Measurements from ENCODE around the gene ACSM4.
"Not testable (repeated sequence)": the region's sequence is repeated elsewhere in the genome, so short reads cannot be mapped to it uniquely, and the experiment has no call there.

The ACSM4 gene, protein sequence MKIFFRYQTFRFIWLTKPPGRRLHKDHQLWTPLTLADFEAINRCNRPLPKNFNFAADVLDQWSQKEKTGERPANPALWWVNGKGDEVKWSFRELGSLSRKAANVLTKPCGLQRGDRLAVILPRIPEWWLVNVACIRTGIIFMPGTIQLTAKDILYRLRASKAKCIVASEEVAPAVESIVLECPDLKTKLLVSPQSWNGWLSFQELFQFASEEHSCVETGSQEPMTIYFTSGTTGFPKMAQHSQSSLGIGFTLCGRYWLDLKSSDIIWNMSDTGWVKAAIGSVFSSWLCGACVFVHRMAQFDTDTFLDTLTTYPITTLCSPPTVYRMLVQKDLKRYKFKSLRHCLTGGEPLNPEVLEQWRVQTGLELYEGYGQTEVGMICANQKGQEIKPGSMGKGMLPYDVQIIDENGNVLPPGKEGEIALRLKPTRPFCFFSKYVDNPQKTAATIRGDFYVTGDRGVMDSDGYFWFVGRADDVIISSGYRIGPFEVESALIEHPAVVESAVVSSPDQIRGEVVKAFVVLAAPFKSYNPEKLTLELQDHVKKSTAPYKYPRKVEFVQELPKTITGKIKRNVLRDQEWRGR

DNA sequence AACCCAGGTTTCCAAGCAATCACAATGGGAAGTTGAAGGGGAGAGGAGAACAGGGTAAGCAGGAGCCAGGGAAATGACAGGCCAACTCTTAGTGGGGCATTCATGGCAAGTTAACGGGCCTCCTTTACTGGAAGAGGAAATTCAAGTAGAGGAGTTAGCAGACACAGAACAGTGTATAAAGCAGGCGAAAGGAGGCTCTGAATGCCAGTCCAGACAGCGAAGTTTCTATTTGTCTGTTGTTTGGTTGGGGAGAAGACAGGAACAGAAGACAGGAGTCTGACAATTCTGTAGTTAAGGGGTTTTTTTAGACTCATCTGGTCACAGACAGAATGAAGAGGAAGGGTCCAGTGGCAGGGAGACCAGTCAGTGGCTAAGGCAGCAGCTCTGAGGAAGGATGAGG lies at the start of gene ACSM4:
Gene ACSM4, plus strand, starts transcription at position 301 of the 400 bp plus-strand sequence. CDS start 260 bp downstream, outside the sequence.
- DNase-seq, result no peak

DNA sequence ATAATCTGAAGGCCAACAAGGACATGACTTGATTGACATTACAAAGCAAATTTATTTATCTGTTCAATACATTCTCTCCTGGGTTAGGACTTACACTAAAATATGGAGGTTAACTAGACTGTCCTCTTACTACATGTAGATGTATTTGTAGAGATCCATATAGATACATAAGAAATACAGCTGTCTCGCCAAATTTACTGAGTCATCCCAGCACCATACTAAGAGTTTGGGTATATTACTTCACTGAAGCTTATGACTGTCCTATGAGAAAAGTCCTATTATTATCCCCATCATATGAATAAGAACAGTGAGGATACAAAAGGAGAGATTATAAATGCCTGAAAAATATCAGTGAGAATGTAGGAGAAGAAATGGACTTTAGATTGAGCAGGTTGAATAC lies 44.8 kb upstream of the ACSM4 start:
- DNase-seq, result no peak

DNA sequence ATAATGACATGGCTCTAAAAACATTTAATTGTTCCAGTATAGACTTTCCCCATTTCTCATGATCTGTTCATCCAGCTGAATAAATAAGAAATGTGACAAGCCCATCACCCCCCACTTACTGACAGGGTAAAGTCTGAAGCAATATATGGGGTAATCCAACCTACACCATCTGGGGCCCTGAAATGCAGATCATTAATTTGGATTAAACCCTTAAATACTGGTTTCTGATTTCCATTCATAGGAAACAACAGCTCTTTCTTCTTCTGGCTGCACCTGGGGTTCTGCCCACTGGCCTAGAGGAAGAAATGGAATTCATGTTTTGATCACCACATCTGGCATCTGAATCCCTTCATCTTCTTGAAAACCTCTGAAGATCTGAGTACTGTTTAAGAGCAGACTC lies 39.3 kb upstream of the ACSM4 start:
- DNase-seq, result no peak

DNA sequence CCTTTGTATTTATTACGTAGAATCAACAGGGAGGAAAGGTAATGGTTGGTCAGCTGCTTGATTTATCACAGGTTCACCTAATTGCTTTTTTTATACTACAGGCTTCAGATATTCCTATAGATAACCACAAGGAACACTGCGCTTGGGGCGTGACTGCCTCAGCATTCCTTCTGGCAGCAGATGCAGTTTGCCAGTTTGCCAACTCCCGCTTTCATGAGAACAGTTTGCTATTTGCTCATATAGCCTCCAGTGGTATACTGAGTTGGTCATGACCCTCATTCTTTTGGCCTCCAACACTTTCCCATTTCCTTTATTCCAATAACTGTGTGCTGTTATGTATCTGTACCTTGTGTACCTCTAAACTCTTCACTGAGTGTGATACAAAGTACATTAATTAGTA lies 38.6 kb upstream of the ACSM4 start:
- DNase-seq, result no peak

DNA sequence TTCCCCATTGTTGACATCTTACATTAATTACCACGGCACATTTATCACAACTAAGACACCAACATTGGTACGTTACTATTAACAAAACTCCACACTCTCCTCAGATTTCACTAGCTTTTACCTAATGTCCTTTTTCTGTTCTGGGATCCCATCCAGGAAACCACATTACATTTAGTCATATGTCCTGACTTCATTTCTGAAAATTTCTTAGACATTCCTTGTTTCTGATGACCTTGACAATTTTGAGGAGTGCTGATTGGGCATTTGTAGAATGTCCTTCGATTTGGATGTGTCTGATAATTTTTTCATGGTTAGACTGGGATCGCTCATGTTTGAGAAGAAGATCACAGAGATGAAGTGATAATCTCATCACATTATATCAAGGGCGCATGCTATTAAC lies 34.6 kb upstream of the ACSM4 start:
- DNase-seq, result no peak

DNA sequence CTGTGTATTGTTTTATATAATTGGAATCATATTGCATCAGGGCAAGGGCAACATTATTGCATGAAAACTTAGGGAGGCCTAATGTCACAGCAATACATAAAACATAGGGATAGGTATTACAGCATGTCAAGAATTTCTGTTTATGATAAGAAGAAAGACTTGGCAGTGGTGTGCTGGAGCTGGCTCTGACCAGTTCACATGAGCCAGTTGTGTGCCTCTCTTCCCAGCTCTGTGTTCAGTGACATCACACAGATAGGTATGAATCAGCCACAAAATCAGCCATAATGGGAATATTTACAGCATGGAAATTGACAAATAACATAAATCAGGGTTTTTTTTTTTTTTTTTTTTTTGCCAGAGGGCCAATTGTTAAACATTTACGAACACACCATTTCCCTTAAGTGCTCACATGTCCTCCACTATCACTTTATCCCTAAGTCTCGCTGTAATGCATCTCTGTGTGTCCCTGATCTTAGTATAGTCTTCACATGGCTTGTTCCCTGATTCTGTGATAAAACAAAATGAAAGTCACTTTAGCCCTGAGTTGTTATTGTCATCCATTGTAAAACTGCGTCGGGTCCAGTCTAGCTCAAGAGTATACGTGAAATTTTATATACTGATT lies 31.9 kb upstream of the ACSM4 start:
- DNase-seq, result no peak

DNA sequence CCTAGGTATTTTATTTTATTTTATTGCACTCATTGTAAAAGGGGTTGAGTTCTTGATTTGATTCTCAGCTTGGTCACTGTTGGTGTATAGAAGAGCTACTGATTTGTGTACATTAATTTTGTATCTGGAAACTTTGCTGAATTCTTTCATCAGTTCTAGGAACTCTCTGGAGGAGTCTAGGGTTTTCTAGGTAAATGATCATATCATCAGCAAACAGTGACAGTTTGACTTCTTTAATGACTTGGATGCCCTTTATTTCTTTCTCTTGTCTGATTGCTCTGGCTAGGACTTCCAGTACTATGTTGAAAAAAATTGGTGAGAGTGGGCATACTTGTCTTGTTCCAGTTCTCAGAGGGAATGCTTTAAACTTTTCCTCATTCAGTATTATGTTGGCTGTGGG lies 28.4 kb upstream of the ACSM4 start:
- DNase-seq, result not testable (repeated sequence)

DNA sequence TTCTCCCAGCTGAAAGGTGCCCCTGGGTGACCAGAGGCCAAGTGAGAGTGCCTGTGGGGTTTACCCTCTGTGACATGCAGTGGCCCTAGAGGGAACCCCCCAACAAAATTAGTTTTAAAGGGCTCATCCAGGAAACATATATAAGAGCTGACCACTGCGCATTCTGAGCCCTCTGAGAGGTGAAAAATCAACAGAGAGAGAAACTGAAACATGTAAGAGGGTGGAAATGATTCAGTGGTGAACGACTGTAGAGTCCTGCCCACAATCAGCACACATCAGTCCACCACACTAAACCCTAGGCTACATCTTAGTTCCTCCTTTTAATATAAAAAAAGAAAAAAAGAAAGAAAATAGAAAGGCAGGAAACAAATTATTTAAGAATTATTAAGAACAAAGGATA lies 21.0 kb upstream of the ACSM4 start:
- no peak for DNase-seq

DNA sequence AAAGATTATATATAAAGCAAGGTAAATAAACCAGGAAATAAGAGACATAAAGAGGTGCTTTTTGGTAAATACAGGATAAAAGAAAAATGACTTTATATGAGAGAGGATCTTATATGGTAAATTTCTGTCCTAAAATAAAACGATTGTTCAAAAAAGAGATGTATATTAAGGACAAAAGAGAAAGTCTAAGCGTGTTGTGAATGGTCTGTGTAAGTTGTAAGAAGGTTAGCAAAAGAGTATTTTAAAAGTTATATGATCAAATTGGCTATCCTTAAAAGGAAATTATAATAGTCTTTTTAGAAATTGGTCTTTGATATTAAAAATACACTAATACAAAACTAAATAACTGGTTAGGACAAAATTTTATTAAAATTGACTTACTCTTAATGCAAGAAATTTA lies 14.1 kb upstream of the ACSM4 start:
- no peak for DNase-seq

DNA sequence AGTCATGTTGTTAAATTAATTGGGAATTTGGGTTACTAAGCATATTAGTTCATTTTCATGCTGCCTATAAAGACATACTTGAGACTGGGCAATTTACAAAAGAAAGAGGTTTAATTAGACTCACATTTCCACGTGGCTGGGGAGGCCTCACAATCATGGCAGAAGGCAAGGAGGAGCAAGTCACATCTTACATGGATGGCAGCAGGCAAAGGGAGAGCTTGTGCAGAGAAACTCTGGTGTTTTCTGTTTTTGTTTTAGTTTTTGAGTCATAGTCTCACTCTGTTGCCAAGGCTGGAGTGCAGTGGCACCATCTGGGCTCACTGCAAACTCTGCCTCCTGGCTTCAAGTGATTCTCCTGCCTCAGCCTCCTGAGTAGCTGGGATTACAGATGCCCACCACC lies 13.3 kb upstream of the ACSM4 start:
- DNase-seq, result not testable (repeated sequence)

DNA sequence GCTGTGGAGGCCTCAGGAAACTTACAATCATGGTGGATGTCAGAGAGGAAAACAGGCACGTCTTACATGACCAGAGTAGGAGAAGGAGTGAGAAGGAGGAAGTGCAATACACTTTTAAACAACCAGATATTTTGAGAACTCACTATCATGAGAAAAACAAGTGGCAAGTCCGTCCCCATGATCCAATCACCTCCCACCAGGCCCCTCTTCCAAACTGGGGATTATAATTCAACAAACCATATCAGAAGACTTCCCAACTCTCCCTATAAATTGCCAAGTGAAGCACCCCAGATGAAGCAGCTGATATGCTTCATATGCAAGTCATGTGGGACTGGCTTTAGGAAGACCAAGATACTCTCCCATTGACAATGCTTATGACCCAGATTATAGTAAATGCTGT lies 11.6 kb upstream of the ACSM4 start:
- DNase-seq, result no peak

DNA sequence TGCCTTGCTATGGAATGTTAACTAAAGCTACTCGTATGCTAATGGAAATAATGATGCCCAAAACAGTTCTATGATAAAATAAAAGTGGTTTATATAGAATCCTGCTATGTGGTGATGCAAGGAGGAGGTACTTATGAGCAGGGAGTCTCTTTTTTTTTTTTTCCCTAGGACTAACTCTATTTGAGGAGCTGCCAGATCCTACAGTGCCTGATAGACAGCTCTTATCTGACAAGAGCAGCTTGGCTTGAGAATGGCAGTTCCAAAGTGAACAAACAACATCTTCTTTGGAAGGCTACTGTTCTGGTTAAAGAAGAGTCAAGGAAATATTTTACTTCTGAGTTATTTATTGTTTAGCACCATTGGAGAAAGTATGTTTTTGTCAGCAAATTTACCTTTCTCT lies 10.2 kb upstream of the ACSM4 start:
- DNase-seq, result no peak

DNA sequence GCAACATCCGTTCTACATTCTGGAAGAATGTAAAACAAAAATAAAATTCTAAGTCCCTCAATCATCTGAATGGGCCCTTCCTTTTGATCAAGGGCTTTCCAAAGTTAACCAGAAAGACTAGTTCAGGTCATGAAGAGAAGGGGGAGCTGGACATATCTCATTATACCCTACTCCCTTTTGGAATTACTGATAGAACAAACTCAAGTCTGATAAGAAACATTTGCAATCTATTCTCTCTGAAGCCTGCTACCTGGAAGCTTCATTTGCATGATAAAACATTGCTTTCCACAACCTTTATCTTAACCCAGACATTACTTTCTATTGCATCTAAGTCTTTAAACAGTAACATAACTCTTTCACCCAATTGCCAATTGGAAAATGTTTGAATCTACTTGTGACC lies 8.3 kb upstream of the ACSM4 start:
- no peak for DNase-seq

DNA sequence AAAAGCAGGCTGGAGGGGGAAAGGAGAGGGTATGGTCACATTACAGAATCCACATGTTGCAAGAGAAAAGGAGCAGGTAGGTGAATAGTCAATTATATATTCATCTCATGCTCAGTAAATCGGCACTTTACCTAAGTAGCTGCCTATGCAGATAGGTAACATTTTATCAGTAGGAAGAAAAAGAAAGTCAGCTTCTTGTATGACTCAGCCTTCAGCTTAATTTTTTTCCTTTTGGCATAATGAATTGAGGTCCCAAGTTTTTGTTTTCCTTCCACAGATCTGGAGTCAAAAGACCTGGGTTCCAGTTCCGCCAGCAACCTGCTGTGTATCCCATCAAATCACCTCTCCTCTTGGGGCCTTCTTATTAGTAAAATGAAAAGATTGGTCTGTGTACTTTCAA lies 6.0 kb upstream of the ACSM4 start:
- DNase-seq, result no peak

DNA sequence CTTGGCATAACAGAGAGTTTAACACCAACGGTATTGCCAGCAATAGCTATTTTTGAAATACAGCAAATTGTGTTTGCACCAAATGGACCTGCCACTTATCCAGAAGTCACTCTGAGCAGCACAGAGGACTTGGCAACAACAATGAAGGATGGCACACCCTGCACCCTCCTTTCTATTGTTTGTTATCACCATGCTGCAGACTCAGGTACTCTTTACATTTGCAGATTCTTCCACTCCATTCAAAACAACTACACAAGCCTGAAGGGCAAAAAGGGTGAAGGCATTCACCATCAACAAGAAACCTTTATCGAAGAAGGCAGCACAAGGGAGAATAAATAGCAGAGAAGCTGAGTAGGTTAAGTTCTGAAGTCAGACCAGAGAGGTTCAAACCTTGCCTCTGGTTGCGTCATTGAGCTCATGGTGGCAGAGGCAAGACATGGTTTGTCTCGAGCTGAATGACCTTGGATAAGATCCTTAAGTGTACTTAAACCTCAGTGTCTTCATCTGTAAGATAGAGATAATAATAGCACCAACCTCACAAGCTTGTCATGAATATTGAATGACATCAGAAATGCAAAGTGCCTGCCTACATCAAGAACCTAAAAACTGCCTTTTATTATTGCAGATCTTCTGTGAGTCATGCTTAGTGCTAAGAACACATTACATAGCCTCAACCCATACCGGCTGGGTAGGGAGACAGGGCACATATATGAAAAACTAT lies 1.4 kb upstream of the ACSM4 start:
- DNase-seq, result no peak

DNA sequence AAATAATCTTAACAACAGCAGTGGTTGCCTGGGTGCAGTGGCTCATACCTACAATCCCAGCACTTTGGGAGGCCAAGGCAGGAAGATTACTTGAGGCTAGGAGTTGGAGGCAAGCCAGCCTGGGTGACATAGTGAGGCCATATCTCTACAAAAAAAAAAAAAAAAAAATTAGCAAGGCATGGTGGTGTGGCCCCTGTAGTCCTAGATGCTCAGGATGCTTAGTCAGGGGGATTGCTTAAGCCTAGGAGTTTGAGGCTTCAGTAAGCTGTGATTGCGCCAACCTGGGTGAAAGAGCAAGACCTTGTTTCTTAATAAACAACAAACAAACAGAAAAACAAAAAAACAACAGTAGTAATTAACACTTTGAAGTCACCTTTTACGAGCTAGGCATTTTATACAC lies 642 bp upstream of the ACSM4 start:
- no peak for DNase-seq

DNA sequence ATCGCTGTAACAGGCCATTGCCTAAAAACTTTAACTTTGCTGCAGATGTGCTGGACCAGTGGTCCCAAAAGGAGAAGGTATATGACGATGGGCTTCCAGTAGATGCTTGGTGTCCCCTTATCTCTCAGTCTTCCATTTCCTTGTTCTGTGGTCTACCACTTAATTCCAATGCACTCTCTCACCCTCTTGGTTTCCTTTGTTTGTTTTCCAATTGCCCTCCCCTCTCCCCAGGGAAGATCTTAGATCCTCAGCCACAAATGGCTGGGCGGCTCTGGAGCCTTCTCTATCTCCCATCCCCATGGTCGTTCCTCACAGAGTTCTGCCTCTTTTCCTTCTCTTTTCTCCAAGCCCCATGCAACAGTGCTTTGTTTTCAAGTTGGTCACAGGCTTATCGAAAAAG lies 584 bp downstream of the ACSM4 start:
- DNase-seq, result no peak

DNA sequence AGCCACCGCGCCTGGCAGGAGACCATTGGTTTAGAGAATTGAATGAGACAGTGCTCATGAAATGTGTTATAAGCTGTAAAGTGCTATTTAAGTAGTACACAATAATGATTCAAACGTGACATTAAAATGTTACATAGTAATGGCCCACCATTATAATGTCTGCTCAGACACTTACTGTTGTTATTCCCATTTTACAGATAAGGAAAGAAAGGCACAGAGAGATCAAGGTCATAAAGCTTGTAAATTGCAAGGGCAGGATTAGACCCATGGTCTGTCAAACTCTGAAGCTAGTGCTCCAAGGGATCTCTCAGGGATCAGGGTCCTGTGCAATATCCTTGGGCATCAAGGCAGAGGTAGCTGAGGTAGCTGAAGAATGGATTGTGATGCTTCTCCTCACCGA lies 6.2 kb downstream of the ACSM4 start:
- no peak for DNase-seq

DNA sequence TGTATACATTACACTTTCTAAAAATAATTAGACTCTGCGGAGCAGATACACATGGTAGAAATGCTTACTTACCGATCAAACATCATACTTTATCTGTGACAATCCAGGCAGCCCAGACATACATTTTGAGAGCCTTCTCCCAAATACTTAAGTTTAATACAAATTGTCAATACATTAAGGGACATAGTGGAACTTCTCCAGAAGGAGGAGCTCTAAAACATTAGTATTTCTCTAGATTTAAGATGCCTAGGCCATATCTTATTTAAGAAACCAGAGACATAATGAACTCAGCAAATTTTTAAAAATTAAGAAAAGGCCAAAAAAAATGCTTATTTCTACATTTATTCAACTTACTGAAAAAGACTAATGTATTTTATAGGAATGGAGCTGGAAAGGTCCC lies 16.1 kb downstream of the ACSM4 start:
- DNase-seq, result no peak

DNA sequence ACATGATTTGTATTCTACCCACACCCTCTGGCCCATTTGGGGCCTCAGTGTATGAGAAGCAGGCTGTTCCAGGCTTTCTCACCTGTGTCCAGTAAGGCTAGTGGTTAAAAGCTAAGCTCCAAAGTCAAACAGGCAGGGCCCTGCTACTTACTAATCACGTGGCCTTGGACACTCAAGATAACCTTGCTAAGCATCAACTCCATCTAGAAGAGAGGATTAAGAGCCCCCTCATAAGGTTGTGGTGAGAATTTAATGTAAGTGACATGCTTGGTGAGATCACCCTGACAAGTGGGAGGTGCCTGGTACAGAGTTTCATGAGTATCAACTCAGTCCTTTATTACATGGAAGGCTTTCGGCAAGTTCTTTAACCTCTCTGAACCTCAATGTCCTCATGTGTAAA lies 17.8 kb downstream of the ACSM4 start:
- no peak for DNase-seq

DNA sequence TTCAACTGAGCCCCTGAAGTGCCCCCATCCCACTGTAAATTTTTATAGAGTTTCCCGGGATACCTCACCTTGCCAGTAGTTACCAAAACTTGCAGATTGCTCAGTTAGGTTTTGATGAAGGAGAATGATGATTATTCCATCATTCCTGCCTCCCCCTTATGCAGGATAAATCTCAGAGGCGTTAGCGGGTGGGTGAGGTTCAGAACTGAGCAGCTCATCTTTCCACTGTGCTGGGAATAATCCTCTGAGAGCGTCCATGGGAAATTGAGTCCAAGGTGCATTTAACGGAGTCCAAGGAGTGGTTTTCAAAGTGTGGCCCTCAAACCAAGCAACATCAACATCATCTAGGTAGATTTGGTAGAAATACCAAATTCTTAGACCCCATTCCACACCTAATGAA lies 18.7 kb downstream of the ACSM4 start:
- no peak for DNase-seq

DNA sequence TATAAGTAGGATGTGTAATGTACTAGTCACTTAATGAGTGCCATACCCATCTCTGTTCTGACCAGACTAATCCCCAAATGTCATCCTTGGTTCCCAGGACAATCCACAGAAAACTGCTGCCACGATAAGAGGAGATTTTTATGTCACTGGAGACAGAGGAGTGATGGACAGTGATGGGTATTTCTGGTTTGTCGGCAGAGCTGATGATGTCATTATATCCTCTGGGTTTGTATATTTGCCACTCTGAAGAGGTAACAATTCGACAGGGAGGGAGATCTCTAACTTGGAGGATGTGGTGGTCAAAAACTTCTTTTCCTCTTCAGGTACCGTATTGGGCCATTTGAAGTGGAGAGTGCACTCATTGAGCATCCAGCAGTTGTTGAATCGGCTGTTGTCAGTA lies 20.3 kb downstream of the ACSM4 start:
- no peak for DNase-seq

DNA sequence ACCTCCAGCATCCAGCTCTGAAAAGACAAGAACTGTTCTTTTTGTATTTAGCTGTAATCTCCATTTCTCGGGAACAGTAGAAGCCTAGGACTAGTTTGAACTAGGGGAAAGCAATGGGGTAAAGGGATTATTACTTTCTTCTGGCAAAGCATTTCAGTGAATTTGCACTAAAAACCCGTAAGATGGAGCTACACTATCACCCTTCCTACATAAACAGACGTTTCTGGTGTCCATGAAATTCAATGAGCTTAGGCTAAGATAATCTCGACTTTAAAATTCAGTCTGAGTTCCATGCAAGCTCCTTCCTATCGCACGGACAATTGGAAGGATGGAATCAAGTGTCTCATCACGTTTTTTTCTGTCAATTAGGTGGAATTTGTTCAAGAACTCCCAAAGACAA lies 24.0 kb downstream of the ACSM4 start:
- DNase-seq, result no peak
